NCI-H2107 treated with DMSO at 0.1 percent for 48 hours (cell line): ENCODE measurements around the gene MICAL1.
"Not testable (repeated sequence)": the region's sequence is repeated elsewhere in the genome, so short reads cannot be mapped to it uniquely, and the experiment has no call there.

Source experiments
- DNase-seq: peaks from one replicate; lab custom pipeline; 2025; ENCODE audit not compliant: unreplicated experiment; lab: John Stamatoyannopoulos, UW

MICAL1 gene

DNA sequence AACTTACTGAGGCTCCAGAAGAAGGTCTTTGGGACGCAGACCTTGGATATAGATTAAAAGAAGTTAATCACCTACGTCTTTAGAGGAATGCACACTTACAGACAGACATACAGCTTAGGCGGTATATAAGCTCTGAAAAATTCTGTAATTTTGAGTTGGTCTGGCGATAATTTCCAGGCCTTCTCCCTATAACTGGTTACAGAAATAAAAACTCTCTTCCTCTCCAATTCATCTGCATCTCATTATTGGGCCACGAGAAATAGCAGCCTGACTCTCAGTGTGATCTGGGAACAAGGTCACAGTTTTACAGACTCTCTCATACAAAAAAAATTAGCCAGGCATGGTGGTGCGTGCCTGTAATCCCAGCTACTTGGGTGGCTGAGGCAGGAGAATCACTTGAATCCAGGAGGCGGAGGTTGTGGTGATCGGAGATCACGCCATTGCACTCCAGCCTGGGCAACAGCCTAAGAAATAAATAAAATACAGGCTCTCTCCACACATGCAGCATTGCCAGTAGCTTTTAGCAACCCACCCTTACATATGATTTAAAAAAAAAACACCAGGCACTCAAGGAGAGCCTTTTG lies 22.7 kb upstream of the MICAL1 start:
- no peak for DNase-seq

DNA sequence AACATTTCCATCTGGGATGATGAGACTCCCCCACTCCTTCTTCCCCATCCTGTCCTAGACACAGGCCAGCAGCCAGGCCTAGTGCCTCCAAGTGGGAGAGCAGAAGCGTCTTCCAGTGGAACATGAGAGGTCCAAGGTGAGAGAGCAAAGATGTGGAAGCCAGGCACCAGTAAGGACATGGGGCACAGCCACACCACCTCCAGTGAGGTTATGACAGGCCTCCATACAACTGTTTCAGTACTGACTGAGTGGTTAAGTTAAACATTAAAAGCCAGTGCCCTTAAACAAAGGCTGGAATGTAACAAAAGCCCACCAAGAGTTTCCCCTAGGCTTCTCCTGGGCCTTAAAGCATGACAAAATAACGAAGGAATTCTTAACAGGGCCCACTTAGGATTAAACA lies 22.2 kb upstream of the MICAL1 start:
- no peak for DNase-seq

DNA sequence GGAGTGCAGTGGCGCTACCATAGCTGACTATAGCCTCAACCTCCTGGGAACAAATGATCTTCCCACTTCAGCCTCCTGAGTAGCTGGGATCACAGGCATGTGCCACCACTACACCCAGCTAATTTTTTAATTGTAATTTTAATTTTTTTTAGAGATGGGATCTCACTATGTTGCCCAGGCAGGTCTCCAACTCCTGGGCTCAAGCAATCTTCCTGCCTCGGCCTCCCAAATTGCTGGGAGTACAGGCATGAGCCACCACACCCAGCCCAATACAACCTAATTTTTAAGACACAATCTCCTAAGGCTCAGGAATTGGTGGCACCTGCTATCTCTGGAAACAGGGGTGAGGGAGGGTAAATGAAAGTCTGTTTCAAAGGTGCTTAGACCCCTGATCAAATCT lies 21.6 kb upstream of the MICAL1 start:
- DNase-seq = no peak

DNA sequence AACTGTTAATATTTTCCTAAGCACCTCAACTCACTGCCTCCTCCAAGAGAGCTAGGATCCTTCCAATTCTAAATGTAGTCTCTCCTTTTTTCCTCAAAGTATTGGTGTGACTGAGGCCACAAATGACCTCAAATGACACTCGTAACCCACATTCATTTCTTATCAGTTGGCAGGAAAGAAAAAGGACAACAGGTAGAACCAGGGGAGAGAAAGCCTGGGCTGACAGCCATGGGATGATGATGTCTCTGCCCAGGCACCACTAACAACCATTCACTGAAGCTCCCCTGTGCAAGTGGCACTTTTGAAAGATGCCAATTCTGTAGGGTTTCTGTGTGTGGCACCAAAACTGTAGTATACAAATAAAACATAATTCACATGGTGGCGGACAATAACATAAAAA lies 20.1 kb upstream of the MICAL1 start:
- DNase-seq = no peak

DNA sequence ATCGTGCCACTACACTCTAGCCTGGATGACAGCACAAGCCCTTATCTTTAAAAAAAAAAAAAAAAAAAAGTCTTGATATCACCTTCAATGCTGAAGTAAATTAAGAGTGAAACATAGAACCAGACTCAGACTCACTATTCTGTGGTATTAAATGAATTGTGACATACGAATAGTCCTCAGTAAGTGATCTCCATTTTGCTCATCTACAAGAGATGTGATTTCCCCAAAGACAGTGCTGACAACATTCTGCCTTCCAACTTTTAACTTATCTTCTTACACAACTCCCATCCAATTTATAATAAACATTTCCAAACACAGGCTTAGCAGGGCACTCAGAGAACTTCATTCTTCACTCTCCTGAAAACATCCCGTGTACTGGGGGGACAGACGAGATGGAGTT lies 19.4 kb upstream of the MICAL1 start:
- no peak for DNase-seq

DNA sequence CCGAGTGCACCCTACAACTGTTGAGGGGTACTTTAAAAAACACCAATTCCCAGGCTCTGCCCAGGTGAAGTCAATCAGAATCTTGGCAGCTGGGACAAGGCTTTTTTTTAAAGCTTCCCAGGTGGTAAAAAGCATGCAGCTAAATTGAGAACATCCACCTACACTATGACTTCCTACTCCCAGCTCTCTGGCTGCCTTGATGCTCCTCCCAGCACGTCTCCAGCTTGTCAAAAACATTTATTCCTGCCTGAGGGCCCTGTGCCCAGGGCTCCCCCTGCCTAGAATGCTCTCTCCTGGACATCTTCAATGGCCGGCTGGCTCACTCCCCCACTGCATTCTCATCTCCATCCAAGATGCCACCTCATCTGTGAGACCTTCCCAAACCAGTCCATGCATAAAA lies 17.5 kb upstream of the MICAL1 start:
- no peak for DNase-seq

DNA sequence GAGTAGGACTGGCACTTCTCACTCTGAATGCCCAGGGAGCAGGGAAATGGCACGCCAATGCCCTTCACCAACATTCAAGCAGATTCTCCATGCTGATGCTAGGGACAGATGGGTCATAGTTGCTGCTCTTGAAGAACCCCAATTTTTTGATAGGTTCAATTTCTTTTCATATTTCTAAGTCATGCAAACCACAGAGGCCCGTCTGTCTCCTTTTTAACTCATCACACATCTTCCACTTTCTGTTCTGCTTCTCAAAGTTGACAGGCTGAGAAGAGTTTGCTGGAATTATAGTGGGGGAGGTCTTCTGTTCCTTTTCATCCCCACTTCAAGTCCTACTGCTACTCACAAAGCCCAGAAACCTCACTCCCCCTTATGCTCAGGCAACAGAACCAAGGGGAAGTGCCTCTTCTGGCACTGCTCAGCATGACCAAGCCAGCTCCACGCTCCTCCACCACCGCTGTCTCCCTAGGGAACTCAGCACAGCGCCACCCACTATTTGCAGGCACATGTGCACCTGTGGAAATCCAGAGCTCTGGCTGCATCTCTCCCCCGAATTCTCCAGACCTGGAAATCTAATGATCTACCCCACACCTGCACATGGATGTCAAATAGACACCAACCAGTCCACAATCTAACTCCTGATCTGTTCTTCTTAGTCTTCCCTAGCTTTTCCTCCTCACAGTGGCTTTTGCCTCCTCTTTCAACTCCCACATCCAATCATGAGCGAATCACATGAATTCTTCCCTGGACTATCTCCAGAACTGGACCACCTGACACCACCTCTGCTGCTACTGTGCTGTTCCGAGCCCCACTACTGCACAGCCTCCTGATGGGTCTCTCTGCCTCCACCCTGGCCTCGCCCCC lies 16.8 kb upstream of the MICAL1 start:
- peak; percentile 19 for DNase-seq

DNA sequence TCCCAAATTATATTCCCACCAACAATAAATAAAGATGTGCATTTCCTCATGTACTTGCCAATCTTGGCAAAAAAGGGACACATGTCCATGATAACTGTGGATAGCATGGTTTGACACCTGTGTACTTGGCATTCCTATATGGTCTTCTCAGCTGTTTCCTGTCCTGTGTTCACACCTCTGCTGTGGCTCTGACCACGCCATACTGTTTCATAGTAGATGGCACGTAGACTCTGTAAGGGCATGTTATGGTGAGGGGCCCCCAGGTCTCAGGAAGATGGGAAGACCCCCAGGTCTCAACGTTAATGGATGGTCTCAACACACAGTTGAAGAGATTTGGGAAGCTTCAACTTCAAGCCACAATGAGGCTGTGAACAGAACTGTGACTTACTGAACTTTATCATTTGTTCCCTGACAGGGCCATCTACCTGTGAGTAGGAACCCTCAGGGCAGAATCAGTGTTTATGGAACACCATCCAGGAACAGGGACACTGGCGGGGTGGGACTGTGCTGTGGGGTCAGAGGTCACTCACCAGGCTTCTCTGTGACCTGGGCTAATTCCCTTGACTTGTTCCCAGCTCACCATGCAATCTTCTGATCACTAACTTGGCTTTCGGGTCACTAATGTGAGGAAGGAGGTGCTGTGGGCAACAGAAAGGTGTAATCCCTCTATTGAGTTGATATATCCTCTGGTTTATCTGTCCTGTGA lies 15.7 kb upstream of the MICAL1 start:
- no peak for DNase-seq

DNA sequence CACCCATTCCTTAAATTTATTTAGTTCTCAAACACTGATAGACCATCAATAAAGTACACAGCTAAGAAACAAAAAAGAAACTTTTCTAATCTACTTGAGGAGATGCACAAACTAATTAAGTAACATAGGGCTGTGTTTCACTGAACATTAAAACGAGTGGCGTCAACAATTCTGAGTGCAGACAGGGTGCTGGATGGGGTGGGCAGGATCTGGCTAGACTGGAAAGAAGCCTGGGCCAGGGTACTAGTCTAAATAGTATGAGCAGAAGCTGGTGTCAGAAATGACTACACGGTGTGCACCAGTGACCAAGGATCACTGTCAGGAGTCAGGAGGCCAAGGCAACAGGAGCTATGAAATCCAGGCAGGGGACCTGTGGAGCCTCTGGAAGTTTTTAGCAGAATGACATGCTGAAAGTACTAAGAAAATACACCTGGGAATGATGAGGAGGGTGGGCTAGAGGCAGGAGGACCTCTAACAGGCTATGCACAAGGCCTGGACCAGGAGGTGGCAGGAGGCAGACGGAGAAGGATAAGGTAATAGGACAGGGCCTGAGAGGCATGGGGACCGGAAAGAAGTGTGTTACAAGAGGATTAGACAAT lies 14.1 kb upstream of the MICAL1 start:
- DNase-seq = no peak

DNA sequence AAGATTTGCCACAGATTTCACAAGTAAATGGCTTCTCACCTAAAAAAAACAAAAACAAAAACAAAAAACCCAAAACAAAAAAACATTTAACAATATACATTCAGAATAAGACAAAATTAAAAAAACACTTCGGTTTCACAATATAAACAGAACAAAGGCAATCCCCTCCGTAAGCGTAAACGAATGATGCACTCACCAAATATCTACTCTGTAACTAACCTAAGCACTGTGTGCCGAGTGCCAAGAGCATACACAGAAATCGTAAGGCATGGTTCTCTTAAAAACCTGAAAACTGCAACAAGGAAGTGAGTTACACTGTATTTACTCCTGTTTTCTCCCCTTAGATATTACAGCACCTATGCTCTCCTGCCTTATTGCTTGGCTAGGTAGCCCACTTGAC lies 12.1 kb upstream of the MICAL1 start:
- no peak for DNase-seq

DNA sequence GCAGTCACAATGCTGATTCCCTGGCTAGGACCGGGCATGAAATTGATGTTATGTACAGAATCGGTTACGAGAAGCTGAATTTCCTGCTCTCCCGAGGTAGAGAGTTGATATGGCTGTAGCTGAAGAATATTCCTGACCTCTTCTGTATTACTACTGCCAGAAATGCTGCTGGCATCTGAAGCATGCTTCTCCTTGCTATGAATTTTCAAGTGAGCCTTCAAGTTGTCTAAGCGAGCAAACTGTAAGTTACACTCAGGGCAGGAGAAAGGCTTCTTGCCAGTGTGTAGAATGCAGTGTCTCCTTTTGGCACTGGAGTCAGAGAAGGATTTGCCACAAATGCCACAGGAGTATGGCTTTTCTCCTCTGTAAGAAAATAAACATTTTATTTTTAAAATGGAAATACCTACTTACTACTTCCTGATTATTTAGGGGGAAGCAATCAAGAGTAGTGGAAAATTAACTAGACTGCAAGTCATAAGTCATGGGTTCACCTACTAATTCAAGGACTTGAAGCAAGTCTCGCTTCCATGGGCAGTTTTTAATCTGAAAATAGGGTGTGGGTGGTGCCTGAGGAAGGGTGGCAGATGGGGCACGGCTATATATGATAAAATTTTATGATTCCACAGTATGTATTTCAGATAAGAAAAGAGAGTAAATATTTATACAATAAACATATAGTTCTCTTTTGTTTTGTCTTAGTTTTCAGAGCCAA lies 10.8 kb upstream of the MICAL1 start:
- DNase-seq = no peak

DNA sequence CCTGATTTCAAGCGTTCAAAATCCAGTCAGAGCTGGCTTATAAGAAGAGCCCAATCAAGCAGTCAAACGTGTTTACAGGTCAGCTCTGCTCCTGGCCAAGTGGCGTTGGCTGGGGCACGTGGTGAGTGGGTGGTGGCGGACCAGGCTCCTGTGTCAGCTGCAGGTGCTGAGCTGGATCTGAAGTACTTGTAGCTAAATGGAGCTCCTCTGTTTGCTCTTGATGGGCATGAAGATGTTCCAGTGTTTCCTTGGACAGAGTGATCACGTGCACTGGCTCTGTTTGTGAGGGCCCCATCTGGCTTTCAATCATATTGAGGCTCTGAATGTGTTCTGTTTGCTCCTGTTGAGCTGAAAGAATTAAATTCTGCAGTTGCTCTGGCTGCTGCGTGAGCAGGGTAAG lies 10.2 kb upstream of the MICAL1 start:
- DNase-seq = peak; percentile 74

DNA sequence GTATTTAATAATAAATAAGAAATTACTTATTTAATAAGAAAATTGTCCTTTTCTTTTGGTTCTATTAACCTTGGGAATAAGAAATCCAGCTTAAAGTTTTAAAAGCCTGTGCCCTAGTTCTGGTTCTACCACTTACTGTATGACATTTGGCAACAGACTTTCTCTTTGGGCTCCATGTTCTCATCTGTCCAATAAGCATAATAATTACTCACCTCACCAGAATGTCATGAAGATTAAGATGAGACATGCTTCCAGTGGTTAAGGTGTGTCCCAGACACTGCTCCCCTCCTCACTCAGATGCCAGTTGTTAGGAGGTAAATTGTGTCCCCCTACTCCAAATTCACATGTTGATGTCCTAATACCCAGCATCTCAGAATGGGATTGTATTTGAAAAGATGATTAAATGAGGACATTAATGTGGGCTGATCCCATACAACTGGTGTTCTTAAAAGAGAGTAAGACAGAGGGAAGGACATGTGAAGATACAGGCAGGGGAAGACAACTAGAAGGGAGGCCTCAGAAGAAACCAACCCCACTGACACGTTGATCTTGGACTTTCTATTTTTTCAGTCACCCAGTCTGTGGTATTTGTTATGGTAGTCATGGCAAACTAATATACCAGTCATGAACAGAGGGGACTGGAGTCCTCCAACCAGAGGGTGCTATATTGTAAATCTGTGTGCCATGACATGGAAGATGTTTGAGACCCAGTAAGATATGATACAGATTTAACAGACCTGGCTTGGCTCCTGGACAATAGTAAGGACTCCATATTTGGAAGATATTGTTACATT lies 6.4 kb upstream of the MICAL1 start:
- DNase-seq = no peak

DNA sequence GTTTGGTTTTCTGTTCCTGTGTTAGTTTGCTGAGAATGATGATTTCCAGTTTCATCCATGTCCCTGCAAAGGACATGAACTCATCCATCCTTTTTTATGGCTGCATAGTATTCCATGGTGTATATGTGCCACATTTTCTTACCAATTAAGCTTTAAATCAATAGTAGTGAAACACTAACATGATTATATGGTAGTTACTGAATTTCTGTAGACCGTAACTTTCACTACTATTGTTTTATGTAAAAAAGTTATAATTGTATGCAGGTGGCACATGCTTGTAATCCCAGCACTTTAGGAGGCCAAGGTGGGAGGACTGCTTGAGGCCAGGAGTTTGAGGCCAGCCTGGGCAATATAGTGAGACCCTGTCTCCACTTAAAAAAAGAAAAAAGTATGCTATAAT lies 5.6 kb upstream of the MICAL1 start:
- not testable (repeated sequence) for DNase-seq

DNA sequence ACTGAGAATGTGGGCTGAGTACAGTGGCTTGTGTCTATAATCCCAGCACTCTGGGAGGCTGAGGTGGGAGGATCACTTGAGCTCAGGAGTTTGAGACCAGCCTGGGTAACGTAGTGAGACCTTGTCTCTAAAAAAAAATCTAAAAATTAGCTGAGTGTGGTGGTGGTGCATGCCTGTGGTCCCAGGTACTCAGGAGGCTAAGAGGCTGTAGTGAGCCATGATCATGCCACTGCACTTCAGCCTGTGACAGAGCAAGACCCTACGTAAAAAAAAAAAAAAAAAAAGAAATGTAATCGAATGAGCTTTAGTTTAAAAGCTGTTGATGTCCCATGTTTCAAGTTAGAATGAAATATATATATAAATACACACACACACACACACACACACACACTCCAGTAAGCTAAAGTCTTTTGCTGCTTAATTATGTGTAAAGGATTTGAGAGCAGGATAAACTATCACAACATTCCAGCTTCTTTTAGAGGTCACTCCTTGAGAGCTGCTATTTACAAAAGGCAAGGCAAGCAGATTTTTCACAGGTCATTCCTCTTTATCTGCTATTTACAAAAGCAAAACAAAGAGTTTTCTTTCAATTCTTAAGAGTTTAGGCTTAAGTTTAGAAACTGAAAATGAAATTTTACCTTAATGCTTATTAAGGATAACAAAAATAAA lies 4.7 kb upstream of the MICAL1 start:
- DNase-seq = no peak

DNA sequence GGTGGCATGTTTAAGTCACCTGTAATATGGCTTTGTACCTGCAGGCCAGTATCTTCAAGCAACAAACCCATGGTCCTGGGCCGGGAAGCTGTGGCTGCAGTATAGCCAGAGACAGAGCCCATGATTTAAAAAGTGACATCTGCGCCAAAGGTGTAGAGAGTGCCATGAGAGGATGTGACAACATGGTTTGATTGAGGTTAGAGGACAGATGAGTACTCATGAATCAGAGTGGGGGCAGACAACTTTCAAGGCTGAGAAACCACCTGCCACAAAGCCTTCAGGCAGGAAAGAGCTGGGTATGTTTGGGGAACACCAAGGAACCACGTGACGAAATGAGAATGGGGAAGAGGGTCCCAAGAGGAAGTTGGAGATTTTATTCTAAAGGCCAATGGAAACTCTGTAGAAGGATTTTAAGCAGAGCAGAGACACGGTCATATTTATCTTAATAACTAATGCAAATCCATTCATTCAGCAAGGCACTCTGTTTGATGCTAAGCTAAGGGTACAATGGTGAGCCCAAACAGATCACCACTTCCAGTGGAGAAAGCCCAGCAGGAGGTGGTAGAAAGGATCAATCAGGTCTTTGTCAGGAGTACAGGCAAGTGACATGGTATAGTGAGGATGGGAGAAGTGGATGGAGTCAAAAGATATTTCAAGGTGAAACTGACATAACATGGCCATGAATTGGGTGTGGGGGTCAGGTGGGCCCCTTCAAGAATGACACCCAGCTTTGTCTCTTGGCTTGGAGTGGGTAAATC lies 3.4 kb upstream of the MICAL1 start:
- DNase-seq = no peak

DNA sequence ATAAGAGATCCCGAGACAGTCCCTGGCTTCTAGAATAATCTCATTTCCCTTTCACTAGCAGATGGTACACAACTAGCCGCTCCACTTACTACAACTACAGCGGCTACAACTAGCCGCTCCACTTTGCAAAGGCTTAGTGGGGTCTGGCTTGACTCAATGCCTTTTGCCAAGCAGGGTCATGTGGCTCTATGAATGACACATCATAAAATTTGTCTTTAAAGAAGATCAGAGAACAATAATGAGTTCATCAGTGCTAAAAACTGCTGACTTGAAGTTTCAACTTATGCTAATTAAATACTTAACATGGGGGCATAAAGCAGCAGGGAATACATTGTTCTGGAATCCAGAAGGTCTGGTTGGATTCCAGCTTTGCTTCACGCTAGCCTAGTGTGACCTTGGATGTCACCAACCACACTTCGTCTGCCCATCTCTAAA lies 2.0 kb upstream of the MICAL1 start:
- no peak for DNase-seq

DNA sequence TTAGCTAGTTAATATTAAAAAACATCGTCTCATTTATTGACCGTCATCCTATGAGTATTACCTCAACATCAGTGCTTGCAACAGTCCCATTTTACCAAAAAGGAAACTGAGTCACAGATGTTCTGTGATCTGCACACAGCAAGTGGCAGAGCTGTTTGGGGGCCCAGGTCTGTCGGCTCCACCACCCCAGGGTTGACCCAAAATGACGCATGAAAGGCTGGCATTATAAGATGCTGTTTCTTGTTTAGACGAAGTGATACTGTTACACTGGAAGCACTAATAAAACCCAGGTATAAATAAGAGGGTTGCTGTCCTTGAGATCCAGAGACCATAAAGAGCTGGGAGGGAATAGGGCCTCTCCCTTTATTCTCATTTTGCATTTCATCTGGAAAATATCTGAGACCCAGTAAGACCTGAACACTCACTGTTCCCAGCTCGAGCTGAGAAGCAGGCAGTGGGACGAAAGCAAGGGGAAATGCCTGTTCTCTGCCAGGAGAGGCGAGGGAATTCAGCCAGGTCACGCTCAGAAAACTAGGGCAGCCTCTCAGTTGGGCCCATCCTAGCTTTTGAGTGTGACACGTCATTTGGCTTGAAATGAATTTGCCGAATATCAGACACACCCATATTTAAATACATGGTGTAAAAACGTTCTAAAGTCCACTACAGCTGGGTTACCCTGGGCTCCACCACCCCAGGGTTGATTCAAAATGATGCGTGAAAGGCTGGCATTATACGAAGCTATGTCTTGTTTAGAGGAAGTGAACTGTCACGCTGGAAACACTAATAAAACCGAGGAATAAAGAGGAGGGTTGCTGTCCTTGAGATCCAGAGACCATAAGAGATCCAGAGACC lies 1.4 kb upstream of the MICAL1 start:
- no peak for DNase-seq
